Glutamatergic neuron (in vitro differentiated cells): ENCODE results near the gene CAV2. TPM values are rescaled to one million over a fixed set of nuclear protein-coding genes. Genes with fewer than 3 reads are reported as not detected.

Experiments
- DNase-seq: peaks from one replicate; pipeline ENCODE4 v3.0.0; 2022
- H3K27ac Mint-ChIP-seq: one replicate; pipeline ENCODE4 v1.8.0; 2020; ENCODE audit warnings: mild to moderate bottlenecking, mixed read lengths, inconsistent platforms; ENCODE audit not compliant: unreplicated experiment
- H3K27me3 Mint-ChIP-seq: one replicate; pipeline ENCODE4 v1.8.0; 2020; ENCODE audit warnings: mild to moderate bottlenecking, moderate library complexity, mixed read lengths, inconsistent platforms; ENCODE audit not compliant: unreplicated experiment
- H3K36me3 Mint-ChIP-seq: one replicate; pipeline ENCODE4 v1.8.0; 2020; ENCODE audit warnings: mild to moderate bottlenecking, mixed read lengths, inconsistent platforms; ENCODE audit not compliant: unreplicated experiment
- H3K4me1 Mint-ChIP-seq: one replicate; pipeline ENCODE4 v1.8.0; 2020; ENCODE audit warnings: mild to moderate bottlenecking, low read depth, mixed read lengths, inconsistent platforms; ENCODE audit not compliant: unreplicated experiment
- H3K4me3 Mint-ChIP-seq: one replicate; pipeline ENCODE4 v1.8.0; 2020; ENCODE audit warnings: mild to moderate bottlenecking, mixed read lengths, inconsistent platforms; ENCODE audit not compliant: unreplicated experiment
- H3K9me3 Mint-ChIP-seq: one replicate; pipeline ENCODE4 v1.8.0; 2020; ENCODE audit warnings: mild to moderate bottlenecking, moderate library complexity, mixed read lengths, inconsistent platforms; ENCODE audit not compliant: unreplicated experiment
- total RNA-seq: library from RNA; stranded (reverse); fragmentation: NEBNext Ultra II Directional; extraction: Animal tissue kit (Norgen Biotek cat#: 25700); gene quantifications from one replicate; pipeline ENCODE4 v1.2.1, GENCODE V29; 2021; ENCODE audit not compliant: unreplicated experiment
- TF ChIP-seq, protein P1 (sequence below): fragments of 200-600 bp; sonication (generic); IDR thresholded peaks from one replicate; pipeline ENCODE4 v1.5.0; 2021; ENCODE audit not compliant: partially characterized antibody, unreplicated experiment

Gene CAV2
- total RNA-seq, 1 donor from 2014 or later = 1.7 TPM

DNA sequence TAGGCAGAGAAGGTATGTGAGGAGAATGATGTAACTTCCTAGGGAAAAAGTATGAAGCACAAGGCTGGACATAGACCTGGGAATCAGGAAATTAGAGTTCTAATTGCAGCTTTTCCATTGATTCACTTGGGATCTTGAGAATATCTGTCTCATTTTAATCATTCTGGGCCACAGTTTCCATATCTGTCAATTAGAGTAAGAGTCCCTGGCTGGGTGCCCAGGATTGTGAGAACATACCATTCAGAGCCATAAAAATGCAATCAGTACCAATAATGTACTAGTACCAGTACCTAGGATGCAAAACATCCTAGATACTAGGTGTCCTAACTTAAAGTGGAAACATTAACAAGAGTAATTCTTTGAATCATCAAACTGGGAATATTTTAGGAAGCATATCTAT, 54.9 kb downstream of the CAV2 start:
- Mint-ChIP-seq H3K27me3 (no peaks in the 10 kb centered on the region), H3K9me3 (no peaks in the 10 kb centered on the region), H3K4me1 (no peaks in the 10 kb centered on the region), H3K27ac (no peak overlapping the region), H3K4me3 (no peak overlapping the region), H3K36me3 (no peaks in the 10 kb centered on the region)
- TF ChIP-seq, protein P1, sequence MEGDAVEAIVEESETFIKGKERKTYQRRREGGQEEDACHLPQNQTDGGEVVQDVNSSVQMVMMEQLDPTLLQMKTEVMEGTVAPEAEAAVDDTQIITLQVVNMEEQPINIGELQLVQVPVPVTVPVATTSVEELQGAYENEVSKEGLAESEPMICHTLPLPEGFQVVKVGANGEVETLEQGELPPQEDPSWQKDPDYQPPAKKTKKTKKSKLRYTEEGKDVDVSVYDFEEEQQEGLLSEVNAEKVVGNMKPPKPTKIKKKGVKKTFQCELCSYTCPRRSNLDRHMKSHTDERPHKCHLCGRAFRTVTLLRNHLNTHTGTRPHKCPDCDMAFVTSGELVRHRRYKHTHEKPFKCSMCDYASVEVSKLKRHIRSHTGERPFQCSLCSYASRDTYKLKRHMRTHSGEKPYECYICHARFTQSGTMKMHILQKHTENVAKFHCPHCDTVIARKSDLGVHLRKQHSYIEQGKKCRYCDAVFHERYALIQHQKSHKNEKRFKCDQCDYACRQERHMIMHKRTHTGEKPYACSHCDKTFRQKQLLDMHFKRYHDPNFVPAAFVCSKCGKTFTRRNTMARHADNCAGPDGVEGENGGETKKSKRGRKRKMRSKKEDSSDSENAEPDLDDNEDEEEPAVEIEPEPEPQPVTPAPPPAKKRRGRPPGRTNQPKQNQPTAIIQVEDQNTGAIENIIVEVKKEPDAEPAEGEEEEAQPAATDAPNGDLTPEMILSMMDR = no peak
- DNase-seq = no peak

DNA sequence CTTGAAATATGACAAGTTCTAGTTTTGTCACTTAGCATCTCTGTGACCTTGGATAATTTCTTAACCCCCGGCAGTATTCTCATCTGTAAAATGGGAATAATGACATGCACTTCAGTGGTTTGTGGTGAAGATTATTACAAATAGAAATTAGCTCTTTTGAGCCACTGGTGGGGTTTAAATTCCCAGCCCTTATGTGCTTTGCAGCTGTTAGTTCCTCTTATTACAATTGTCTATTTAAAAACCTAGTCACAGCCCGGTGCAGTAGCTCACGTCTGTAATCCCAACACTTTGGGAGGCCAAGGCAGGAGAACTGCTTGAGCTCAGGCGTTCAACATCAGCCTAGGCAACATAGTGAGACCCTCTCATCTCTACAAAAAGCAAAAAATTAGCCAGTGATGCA, 55.4 kb downstream of the CAV2 start:
- no peaks in the 10 kb centered on the region for H3K27me3 Mint-ChIP-seq
- TF ChIP-seq, protein P1 = no peak
- H3K9me3 Mint-ChIP-seq = no peaks in the 10 kb centered on the region
- peaks cover 3% of the 10 kb centered on the region for H3K4me1 Mint-ChIP-seq
- H3K4me3 Mint-ChIP-seq = no peak overlapping the region
- H3K27ac Mint-ChIP-seq = no peak overlapping the region
- H3K36me3 Mint-ChIP-seq = no peaks in the 10 kb centered on the region
- no peak for DNase-seq

DNA sequence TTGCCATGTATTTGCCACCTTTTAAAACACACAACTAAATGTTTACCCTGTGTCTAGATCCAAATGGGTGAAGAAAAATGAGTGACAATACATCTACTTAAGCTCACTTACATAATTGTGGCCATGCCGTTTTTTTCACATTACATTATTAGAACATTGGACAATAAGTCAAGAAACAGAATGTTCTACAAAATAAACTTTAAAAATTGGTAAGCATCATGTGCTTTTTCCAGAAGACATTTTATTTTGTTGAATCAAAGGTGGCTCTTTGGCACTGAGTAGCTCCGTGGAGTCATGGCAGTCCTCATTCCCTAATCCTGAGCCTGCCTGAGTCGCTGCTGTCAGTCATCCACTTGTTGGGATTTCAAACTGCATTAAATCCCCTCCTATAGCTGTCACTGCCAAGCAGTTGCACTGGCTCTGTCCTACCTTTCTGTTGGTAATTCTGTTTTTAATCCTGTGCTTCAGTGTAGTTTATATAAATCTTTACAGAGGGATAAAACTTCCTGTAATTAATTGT, 57.6 kb downstream of the CAV2 start:
- no peak overlapping the region for H3K4me3 Mint-ChIP-seq
- no peaks in the 10 kb centered on the region for H3K9me3 Mint-ChIP-seq

DNA sequence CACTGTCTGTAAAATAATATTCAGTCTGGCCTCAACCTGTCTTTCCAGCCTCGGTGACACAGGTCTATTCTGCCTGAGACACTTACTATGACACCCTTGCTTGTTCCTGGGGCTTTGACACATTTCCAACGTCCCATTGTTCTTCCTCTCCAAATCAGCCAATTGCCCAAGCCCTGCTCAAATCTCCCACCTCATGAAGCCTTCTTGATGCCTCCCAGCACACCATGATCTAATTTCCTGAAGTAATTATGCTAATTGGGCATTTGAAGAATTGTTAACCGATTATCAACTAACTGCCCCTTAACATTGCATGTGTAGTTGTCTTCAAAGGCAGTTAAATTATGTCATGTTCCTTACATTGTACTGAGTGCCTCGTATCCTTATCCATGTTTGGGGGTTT, 58.4 kb downstream of the CAV2 start:
- no peak for DNase-seq
- Mint-ChIP-seq H3K4me3 (no peak overlapping the region), H3K4me1 (peaks cover 7% of the 10 kb centered on the region), H3K27me3 (no peaks in the 10 kb centered on the region), H3K36me3 (no peaks in the 10 kb centered on the region), H3K9me3 (no peaks in the 10 kb centered on the region), H3K27ac (no peak overlapping the region)
- TF ChIP-seq, protein P1 = no peak

More for the DNA sequence above, 57.6 kb downstream of the CAV2 start:
- H3K4me1 Mint-ChIP-seq = peaks cover 7% of the 10 kb centered on the region
- H3K27ac Mint-ChIP-seq = no peak overlapping the region
- TF ChIP-seq, protein P1 = no peak
- no peaks in the 10 kb centered on the region for H3K36me3 Mint-ChIP-seq
- no peak for DNase-seq
- no peaks in the 10 kb centered on the region for H3K27me3 Mint-ChIP-seq

Other genes with a start within 250 kb of the CAV2 start
- 0.78 TPM for gene CAV1, start 25.3 kb downstream of the CAV2 start, total RNA-seq
- 0.56 TPM for gene MET, start 172.5 kb downstream of the CAV2 start, total RNA-seq